Endometrial microvascular endothelial cells (primary cell): Measurements from ENCODE around the gene PDAP1. TPM values are rescaled to one million over a fixed set of nuclear protein-coding genes. Genes with fewer than 3 reads are reported as not detected.
"Not testable (repeated sequence)": the region's sequence is repeated elsewhere in the genome, so short reads cannot be mapped to it uniquely, and the experiment has no call there.

Source experiments
- in situ Hi-C: cut with HindIII; loops from 2 replicates; pipeline ENCODE4 v1.10.0; 2017; ENCODE audit warnings: low sequenced_read_pairs, low pct_unique_long_range_greater_than_20kb; ENCODE audit errors: inconsistent ontology term
- total RNA-seq: library from RNA; depleted of rRNA; stranded (reverse); fragments of >200 nt; gene quantifications from one replicate; pipeline ENCODE4 v1.2.3, GENCODE V29; 2015; ENCODE audit errors: inconsistent ontology term

Gene PDAP1
- total RNA-seq, 1 donor from 2014 or later = 147 TPM

GRCh38 chr7:99365318-99366141 lies 42.9 kb downstream of the PDAP1 start:
- in situ Hi-C loops = no loop called here

- in situ Hi-C loops = no loop called here
These were observed 45.1 kb downstream of the PDAP1 start for GRCh38 chr7:99363286-99363685.

- in situ Hi-C loops = no loop called here
These were observed 45.6 kb downstream of the PDAP1 start for GRCh38 chr7:99362801-99363200.

GRCh38 chr7:99359465-99360154 lies 48.8 kb downstream of the PDAP1 start:
- in situ Hi-C loops = no loop called here

- in situ Hi-C loops = not testable (repeated sequence)
These were observed 49.9 kb downstream of the PDAP1 start for GRCh38 chr7:99358521-99358920.

- in situ Hi-C loops = no loop called here
These were observed 50.5 kb downstream of the PDAP1 start for GRCh38 chr7:99357701-99358490.

GRCh38 chr7:99355098-99355497 lies 53.3 kb downstream of the PDAP1 start:
- in situ Hi-C loops = no loop called here

- in situ Hi-C loops = no loop called here
These were observed 56.1 kb downstream of the PDAP1 start for GRCh38 chr7:99352247-99352646.

- in situ Hi-C loops = not testable (repeated sequence)
These were observed 57.8 kb downstream of the PDAP1 start for GRCh38 chr7:99350641-99351040.

Other genes starting within 250 kb of the PDAP1 start
- gene KPNA7, start 200.5 kb downstream of the PDAP1 start, total RNA-seq = not detected
- gene MYH16, start 135.8 kb downstream of the PDAP1 start, total RNA-seq = 0.93 TPM
- 255 TPM for gene ARPC1A, start 82.7 kb downstream of the PDAP1 start, total RNA-seq
- 453 TPM for gene ARPC1B, start 33.9 kb downstream of the PDAP1 start, total RNA-seq
- gene BUD31, start 372 bp upstream of the PDAP1 start, total RNA-seq = 85.7 TPM
- 3.0 TPM for gene PTCD1, start 30.2 kb upstream of the PDAP1 start, total RNA-seq
- 25.1 TPM for gene CPSF4, start 30.3 kb upstream of the PDAP1 start, total RNA-seq
- gene ATP5MF, start 57.6 kb upstream of the PDAP1 start, total RNA-seq = 4,245 TPM
- gene ZNF789, start 64.3 kb upstream of the PDAP1 start, total RNA-seq = 3.3 TPM
- gene ZNF394, start 91.7 kb upstream of the PDAP1 start, total RNA-seq = 28.1 TPM
- gene ZKSCAN5, start 96.1 kb upstream of the PDAP1 start, total RNA-seq = 8.5 TPM
- 3.9 TPM for gene FAM200A, start 143.5 kb upstream of the PDAP1 start, total RNA-seq
- 17.9 TPM for gene ZNF655, start 150.0 kb upstream of the PDAP1 start, total RNA-seq
- not detected for gene TMEM225B, start 189.7 kb upstream of the PDAP1 start, total RNA-seq
- gene ZSCAN25, start 208.3 kb upstream of the PDAP1 start, total RNA-seq = 17.3 TPM